HG03460 (cell line): ENCODE data around the gene GRIN3A.
"Not testable (repeated sequence)": the region's sequence is repeated elsewhere in the genome, so short reads cannot be mapped to it uniquely, and the experiment has no call there.

Experiments
- ATAC-seq: cut with Tn5 transposase; IDR thresholded peaks from one replicate; pipeline ENCODE4 v1.9.1; 2021; ENCODE audit not compliant: unreplicated experiment

The GRIN3A gene

GRCh38 chr9:101738566-101739183 is at the start of gene GRIN3A:
Gene GRIN3A (minus strand): TSS chr9:101738647. CDS start chr9:101737979, 668 bp downstream.
- no peak for ATAC-seq

DNA sequence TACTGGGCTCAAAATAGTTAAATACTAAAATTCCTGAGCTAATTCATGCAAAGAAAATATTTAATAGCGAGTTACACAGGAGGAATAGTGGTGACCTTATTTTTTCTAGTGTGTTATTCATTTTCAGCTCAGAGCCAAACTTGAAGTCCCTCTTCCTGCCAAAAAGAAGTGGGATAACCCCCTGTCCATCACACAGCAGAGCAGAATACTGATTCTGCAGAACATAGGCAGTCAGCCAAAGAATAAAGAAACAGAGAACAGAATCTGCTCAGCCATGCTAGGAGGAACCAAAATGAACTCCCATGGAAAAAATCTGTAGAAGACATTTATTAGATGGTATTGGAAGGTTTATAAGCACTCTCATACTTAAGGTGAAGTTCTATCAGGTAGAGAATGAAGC is 49.4 kb upstream of the GRIN3A start:
- ATAC-seq, result no peak

DNA sequence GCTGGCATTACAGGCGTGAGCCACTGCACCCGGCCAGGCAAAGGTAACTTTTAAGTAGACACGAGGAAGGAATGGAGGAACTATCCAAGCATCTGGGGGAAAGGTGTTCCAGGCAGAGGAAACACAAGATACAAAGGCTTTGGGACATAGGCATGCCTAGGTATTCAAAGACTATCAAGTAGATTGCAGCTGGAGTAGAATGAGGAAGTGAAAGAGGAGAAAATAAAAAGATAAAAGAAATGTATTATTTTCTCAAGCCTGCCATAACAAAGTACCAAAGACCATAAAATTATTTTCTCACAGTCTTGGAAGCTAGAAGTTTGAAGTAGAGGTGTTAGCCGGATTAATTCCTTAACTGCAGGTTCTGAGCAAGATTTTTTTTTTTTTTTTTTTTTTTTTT is 39.9 kb upstream of the GRIN3A start:
- no peak for ATAC-seq

DNA sequence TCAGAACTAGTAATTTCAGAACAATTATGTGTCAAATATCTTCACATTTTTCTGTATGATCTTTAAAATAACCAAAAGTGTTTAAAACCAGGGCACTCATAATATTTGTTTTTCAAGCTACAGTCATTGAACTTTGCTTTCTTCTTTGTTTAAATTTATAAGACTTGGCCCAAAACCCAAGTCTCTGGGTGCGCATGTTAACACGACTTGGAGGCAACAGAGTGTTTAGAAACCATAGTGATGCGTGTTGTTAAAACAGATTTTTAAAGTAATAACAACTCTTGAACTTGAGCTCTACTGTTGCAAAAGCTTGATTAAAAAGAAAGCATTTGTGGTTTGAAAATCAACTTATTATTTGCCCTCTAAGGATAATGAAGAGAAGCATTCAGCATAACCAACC is 26.0 kb upstream of the GRIN3A start:
- no peak for ATAC-seq

- no peak for ATAC-seq
Measured at GRCh38 chr9:101758304-101758930, 20.0 kb upstream of the GRIN3A start.

GRCh38 chr9:101753716-101754115 is 15.3 kb upstream of the GRIN3A start:
- no peak for ATAC-seq

DNA sequence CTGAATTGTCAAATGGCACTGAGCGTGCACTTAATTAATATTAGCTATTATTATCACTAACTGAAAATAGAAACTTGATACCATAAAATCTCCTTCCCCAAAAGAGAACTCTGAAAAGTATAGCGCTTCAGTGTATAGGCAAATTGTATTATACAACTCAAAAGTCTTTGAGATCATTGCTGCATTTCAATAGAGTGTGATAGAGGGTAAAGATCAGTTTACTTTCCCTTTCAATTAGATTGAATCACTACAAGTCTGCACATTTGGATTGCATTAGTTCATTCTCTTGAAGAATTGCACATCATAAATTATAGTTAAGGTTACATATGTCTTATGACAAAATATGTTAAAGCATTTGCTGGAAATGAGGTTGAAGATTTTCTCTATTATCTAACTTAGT is 13.4 kb upstream of the GRIN3A start:
- ATAC-seq, result no peak

DNA sequence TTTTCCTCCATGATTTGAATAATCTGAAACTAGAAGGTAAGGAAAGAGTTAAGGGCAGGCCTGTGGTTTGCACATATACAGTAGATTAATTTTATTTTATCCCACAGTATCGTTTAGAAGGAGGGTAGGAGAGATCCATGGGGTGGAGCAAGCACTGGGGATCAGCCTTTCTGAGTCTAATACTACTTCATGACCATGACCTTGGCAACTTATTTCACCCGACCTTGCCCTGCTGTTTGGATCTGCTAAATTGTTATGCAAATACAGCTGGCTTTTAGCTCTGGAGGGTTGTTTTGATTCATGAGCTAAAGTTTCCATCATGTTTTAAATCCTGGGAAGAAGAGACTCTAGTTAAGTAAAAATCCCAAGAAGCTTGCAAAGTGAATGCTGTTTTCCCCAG is 864 bp upstream of the GRIN3A start:
- ATAC-seq, result no peak

DNA sequence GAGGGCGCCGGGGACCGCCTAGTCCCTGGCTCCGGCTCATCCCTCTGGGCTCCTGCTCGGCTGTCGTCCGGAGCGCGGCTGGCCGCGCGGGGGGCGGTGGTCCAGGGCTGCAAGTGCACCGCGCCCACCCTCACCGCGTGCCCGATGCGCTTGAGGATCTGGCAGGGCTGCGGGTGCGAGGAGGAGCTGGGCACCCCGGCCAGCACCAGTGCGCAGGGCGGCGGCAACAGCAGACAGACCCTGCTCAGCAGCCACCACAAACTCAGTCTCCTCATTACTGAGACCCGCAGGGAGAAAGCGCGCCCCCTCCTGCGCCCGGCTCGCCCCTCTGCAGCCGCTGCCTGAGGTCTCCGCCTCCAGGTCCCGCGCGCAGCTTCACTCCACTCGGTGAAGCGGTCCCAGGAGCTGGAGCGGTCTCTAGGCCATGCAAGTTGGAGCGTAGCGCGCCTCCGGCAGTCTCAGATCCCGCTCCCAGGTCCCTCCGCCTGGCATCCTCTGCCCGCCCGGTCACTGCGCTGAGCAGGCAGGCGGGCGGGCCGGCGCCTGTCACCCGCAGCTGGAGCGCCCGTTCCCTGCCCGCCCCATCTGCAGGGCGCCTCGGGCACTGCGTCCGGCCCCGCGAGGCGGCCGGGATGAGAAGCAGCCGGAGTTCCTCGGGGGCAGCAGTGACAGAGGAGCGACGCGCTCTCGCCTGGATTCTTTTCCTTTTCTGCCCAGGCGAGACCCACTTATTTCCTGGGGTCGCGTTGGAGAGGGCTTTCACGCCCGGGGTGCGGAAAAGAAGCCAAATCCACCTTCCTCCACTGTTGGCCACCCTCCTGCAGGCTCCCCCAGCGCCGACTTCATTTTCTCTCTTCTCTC is 512 bp downstream of the GRIN3A start:
- ATAC-seq, result no peak

DNA sequence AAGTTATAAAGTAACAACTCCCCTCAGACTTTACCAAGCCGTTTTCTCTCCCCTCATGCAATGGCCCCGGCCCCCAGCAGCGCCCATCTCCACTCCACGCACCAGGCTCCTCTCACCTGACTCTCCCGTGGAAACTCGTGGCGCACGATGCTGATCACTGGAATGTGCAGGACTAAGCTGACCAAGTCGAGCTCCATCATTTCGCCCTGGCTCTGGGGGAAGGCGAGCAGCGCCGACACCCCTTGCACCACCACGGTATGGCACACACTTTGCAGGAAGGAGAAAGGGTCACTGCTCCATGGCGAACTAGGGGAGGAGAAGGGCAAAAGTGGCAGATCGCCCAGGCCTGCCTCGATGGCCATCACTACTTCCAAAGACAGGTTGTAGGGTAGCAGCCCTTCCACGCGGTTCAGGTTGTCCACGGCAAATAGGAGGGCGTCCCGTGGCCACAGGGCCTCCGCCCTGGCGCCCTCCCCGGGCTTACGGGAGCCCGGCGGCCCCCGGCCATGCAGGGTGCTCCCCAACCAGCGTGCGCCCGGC is 1.2 kb downstream of the GRIN3A start:
- ATAC-seq, result no peak

GRCh38 chr9:101736717-101737116 is 1.7 kb downstream of the GRIN3A start:
- ATAC-seq, result no peak

DNA sequence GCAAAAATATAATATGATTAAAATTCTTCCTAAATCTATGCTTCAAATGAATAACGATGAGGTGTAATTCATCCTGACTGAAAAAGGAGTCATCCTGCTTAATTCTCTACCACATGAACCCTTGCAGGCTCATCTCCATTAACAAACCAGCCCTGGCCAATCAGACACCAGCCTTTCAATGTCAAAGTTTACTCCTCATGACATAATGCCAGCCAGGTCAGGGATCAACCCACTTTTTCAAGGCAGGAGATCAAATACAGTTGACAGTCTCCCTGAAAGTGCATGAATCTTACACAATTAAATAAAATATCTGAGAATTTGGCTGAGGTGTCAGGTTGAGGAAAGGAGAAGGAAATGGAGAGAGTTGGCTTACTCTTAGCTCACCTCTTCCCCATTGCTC is 7.0 kb downstream of the GRIN3A start:
- no peak for ATAC-seq

DNA sequence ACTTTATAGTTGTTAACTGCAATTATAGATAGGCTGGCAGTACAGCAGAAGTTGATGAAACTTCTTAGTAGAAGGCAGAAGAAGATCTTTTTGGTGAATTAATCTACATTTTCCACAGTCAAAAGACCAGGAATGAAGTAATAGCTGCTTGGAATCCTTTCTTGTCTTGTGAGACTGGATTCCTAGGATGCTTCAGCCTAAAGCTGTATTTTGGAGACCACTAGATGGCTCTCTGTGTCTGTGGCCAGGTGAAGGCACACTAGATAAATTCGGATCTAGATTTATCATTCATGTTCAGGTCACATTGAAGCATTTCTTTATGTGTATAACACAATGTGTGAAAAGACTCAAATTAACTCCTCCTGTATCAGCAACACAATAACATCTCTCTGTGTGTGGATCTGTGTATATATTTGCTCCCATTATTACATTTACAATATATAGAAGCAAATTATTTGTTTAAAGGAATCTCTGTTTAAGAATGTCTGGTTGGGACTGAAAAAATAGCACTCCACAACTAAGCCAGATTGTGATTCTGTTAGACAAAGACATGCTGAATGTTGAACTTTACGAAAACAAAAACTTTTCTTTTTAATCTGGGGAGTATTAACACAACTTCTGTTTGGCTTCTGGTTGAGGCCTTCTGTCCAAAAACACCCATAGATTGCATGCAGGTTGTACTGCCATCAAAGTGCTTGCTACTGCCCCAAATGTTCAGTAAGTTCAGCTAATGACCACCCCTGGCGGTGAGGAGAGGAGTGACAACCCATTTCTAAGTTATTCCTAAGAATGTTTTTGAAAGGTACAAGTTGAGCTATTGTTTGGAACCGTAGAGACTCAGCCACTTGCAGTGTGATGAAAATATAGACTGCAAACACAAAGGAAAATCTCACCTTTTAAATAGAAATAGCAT is 10.6 kb downstream of the GRIN3A start:
- peak; percentile 85 for ATAC-seq

DNA sequence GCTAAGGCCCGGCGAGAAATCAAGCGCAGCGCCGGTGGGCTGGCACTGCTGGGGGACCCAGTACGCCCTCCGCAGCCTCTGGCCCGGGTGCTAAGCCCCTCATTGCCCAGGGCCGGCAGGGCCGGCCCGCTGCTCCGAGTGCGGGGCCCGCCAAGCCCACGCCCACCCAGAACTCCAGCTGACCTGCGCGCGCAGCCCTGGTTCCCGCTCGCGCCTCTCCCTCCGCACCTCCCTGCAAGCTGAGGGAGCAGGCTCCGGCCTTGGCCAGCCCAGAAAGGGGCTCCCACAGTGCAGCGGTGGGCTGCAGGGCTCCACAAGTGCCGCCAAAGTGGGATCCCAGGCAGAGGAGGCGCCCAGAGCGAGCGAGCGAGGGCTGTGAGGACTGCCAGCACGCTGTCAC is 14.2 kb downstream of the GRIN3A start:
- not testable (repeated sequence) for ATAC-seq

DNA sequence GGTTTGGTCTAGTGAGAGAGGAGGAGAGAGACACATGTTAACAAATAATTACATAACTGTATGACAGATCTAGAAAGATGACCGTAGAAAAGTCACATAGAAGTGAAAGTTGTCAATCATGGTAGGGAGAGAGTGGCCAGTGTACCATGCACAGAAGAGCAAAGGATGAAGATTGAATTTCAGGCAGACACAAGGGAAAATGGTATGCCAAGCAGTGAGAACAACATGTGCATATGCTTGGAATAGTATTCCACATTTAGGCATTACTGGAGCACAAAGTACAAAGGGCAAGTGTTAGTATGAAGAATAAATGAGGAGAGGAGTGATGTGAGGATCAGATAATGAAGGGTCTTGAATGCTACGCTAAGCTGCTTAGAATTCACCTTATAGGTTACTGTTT is 20.3 kb downstream of the GRIN3A start:
- ATAC-seq, result no peak

DNA sequence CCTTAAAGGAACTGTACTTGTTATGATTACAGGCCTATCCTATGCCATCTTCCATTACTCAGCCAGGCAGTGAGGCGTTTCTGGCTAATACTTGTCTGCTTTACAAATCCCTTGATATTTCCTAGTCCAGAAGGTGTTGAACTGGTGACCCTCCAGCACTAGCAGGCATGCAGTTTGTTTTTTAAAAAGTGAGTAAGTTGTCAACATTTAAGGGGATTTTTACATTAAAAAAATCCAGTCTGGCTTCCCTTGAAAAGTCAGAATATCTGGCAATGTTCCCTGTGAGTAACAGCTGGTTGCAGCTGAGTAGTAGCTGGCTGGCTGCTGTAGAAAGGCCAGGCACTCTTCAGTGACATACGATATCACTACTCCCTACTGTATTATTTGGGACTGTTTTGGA is 21.8 kb downstream of the GRIN3A start:
- no peak for ATAC-seq

- no peak for ATAC-seq
Measured at GRCh38 chr9:101711330-101711941, 27.0 kb downstream of the GRIN3A start.

DNA sequence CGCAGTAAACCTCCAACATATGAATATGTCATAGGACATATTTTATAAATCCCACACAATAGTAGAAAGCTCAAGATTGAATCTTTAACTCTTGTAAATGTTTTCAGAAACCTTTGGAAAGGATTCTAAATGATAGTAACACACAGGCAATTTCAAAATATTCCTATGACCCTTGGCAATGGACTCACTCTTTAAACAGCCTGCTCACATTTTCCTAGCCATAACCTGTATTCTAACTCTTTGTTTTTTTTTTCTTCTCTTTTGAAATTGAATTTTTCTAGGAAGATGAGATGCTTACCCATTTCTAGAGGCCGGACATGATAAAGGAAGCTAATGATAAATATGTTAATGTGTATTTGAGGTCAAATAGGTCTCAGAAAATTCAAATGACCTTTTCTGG is 29.6 kb downstream of the GRIN3A start:
- ATAC-seq, result no peak

DNA sequence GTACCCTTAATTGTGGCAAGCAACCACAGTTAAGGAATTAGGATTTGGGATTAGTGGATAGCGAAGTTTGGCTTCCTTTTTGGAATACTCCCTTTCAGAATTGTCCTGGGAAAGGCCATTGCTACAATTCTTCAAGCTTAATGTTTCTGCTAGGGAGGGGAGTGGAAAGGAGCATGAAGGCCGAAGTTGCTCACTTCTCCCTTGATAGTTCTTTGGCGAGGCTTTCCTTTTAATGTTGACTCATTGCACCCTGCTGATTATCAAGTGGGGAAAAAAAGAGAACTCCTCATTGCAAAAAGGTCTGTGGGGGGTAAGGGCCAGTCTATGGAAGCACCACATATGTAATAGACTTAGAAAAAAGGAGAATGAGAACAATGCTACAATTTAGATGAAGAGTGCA is 30.7 kb downstream of the GRIN3A start:
- no peak for ATAC-seq

DNA sequence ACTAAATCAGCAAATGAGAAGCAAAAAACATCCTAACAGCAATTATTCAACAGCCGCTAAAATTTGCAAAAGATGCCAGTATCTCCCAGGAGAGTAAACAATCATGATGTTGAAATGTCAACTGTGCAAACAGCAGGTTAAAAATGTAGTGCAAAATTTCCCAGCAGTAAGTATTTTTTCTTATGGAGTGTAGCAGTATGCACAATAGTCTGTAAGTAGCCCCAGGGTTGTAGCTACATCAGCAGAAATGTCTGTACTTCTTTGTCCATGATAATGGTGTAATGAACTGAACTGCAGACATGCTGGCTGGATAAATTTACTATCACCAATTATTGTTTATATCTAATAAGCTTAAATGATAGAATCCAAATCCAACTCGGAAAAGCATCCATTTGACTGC is 31.4 kb downstream of the GRIN3A start:
- ATAC-seq, result no peak
